ENCODE measurements around the gene RXRB.
A peak's percentile ranks its signal among the peaks of the same experiment; 100 is the strongest.
"Not testable (repeated sequence)": the region's sequence is repeated elsewhere in the genome, so short reads cannot be mapped to it uniquely, and the experiment has no call there.

Gene RXRB

GRCh38 chr6:33156561-33156960 is 43.9 kb downstream of the RXRB start:
- TF ChIP-seq CTCF (IDR thresholded peaks at IDR 0.05; ENCODE audit: poor library complexity, severe bottlenecking), result no peak
- Histone ChIP-seq H3K36me3 (ENCODE audit: low read depth) (no peaks in the 10 kb centered on the region), H3K4me3 (ENCODE audit: severe bottlenecking) (no peak overlapping the region), H3K4me1 (ENCODE audit: insufficient read depth, poor library complexity, severe bottlenecking) (peaks cover 6% of the 10 kb centered on the region), H3K27ac (ENCODE audit: poor library complexity, severe bottlenecking) (no peak overlapping the region), H3K27me3 (ENCODE audit: insufficient read depth, poor library complexity, severe bottlenecking) (no peaks in the 10 kb centered on the region), H3K9me3 (ENCODE audit: severe bottlenecking) (no peaks in the 10 kb centered on the region)
- ATAC-seq (ENCODE audit: low read depth), result no peak
- no peak for DNase-seq (ENCODE audit: low spot score)

- no peak for TF ChIP-seq CTCF (IDR thresholded peaks at IDR 0.05; ENCODE audit: poor library complexity, severe bottlenecking)
- Histone ChIP-seq H3K4me3 (ENCODE audit: severe bottlenecking) (no peak overlapping the region), H3K27ac (ENCODE audit: poor library complexity, severe bottlenecking) (no peak overlapping the region), H3K4me1 (ENCODE audit: insufficient read depth, poor library complexity, severe bottlenecking) (no peaks in the 10 kb centered on the region), H3K27me3 (ENCODE audit: insufficient read depth, poor library complexity, severe bottlenecking) (no peaks in the 10 kb centered on the region), H3K36me3 (ENCODE audit: low read depth) (no peaks in the 10 kb centered on the region), H3K9me3 (ENCODE audit: severe bottlenecking) (no peaks in the 10 kb centered on the region)
- no peak for DNase-seq (ENCODE audit: low spot score)
- no peak for ATAC-seq (ENCODE audit: low read depth)
These were observed 46.1 kb downstream of the RXRB start for GRCh38 chr6:33154349-33154748.

GRCh38 chr6:33151050-33151449 is 49.4 kb downstream of the RXRB start:
- Histone ChIP-seq H3K4me1 (ENCODE audit: insufficient read depth, poor library complexity, severe bottlenecking) (no peaks in the 10 kb centered on the region), H3K36me3 (ENCODE audit: low read depth) (no peaks in the 10 kb centered on the region), H3K27me3 (ENCODE audit: insufficient read depth, poor library complexity, severe bottlenecking) (peaks cover 3% of the 10 kb centered on the region), H3K9me3 (ENCODE audit: severe bottlenecking) (no peaks in the 10 kb centered on the region), H3K4me3 (ENCODE audit: severe bottlenecking) (no peak overlapping the region), H3K27ac (ENCODE audit: poor library complexity, severe bottlenecking) (no peak overlapping the region)
- ATAC-seq (ENCODE audit: low read depth), result no peak
- DNase-seq (ENCODE audit: low spot score), result no peak
- TF ChIP-seq CTCF (IDR thresholded peaks at IDR 0.05; ENCODE audit: poor library complexity, severe bottlenecking), result no peak

- not testable (repeated sequence) for ATAC-seq (ENCODE audit: low read depth); H3K4me1 ChIP-seq (ENCODE audit: insufficient read depth, poor library complexity, severe bottlenecking); H3K9me3 ChIP-seq (ENCODE audit: severe bottlenecking); H3K27me3 ChIP-seq (ENCODE audit: insufficient read depth, poor library complexity, severe bottlenecking); H3K36me3 ChIP-seq (ENCODE audit: low read depth); DNase-seq (ENCODE audit: low spot score); H3K27ac ChIP-seq (ENCODE audit: poor library complexity, severe bottlenecking); H3K4me3 ChIP-seq (ENCODE audit: severe bottlenecking)
These were observed 49.9 kb downstream of the RXRB start for GRCh38 chr6:33150560-33150959.

- Histone ChIP-seq H3K9me3 (ENCODE audit: severe bottlenecking) (no peaks in the 10 kb centered on the region), H3K36me3 (ENCODE audit: low read depth) (no peaks in the 10 kb centered on the region), H3K4me3 (ENCODE audit: severe bottlenecking) (no peak overlapping the region), H3K4me1 (ENCODE audit: insufficient read depth, poor library complexity, severe bottlenecking) (no peaks in the 10 kb centered on the region), H3K27me3 (ENCODE audit: insufficient read depth, poor library complexity, severe bottlenecking) (peaks cover 3% of the 10 kb centered on the region), H3K27ac (ENCODE audit: poor library complexity, severe bottlenecking) (no peak overlapping the region)
- peak; percentile 87 for TF ChIP-seq CTCF (IDR thresholded peaks at IDR 0.05; ENCODE audit: poor library complexity, severe bottlenecking)
- ATAC-seq (ENCODE audit: low read depth), result peak; percentile 57
- no peak for DNase-seq (ENCODE audit: low spot score)
These were observed 52.4 kb downstream of the RXRB start for GRCh38 chr6:33147807-33148666.
